ENCODE results near the gene RGL3. TPM values are rescaled to one million over a fixed set of nuclear protein-coding genes. Genes with fewer than 3 reads are reported as not detected.
A peak's percentile ranks its signal among the peaks of the same experiment; 100 is the strongest.

Gene RGL3
- total and polyA plus RNA-seq, 10 donors, result 5.1 to 57.7 (median 23.0) TPM

DNA sequence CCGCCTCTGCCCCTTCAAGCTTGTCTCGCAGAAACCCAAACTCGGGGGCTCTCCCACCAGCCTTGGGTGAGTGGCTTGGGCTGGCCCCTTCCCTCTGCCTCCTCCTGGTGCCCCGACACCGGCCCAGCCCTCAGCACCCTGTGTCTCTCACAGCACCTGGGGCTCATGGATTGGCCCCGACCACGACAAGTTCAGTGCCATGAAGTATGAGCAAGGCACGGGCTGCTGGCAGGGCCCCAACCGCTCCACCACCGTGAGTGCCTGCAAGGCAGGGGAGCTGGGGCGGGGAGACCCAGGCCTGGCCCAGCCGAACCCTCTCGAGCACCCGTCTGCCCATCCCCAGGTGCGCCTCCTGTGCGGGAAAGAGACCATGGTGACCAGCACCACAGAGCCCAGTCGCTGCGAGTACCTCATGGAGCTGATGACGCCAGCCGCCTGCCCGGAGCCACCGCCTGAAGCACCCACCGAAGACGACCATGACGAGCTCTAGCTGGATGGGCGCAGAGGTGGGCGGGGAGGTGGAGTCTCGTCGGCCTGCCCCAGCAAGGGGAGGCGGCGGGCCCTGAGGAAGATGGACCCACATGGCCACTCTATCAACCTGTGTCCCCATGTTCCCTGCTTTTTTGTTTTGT lies 29.9 kb upstream of the RGL3 start:
- no peak overlapping the region for H3K4me3 ChIP-seq
- whole genome bisulfite sequencing, 5 donors, result 94 to 96% (median 96%) methylated on average over 25 to 31 of the region's 31 CpGs
- H3K27ac ChIP-seq, result no peak overlapping the region
- peaks cover 0 to 11% (median 0%) of the 10 kb centered on the region in 7 donors for H3K27me3 ChIP-seq (replicated peaks in 1 of 7)
- H3K36me3 ChIP-seq, result peaks cover 4 to 71% (median 68%) of the 10 kb centered on the region in 6 donors
- peaks cover 0 to 20% (median 2%) of the 10 kb centered on the region in 6 donors for H3K4me1 ChIP-seq
- intact Hi-C loops (cut with DNase I; ENCODE audit: low total_unique reads), result no loop called here
- DNase-seq, result no peak
- no peaks in the 10 kb centered on the region for H3K9me3 ChIP-seq
- no peak for TF ChIP-seq POLR2A (IDR thresholded peaks at IDR 0.05)
- TF ChIP-seq, protein P1, sequence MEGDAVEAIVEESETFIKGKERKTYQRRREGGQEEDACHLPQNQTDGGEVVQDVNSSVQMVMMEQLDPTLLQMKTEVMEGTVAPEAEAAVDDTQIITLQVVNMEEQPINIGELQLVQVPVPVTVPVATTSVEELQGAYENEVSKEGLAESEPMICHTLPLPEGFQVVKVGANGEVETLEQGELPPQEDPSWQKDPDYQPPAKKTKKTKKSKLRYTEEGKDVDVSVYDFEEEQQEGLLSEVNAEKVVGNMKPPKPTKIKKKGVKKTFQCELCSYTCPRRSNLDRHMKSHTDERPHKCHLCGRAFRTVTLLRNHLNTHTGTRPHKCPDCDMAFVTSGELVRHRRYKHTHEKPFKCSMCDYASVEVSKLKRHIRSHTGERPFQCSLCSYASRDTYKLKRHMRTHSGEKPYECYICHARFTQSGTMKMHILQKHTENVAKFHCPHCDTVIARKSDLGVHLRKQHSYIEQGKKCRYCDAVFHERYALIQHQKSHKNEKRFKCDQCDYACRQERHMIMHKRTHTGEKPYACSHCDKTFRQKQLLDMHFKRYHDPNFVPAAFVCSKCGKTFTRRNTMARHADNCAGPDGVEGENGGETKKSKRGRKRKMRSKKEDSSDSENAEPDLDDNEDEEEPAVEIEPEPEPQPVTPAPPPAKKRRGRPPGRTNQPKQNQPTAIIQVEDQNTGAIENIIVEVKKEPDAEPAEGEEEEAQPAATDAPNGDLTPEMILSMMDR (IDR thresholded peaks at IDR 0.05 in 8 of 11, conservative IDR thresholded peaks at IDR 0.05 in 3 of 11), result no peak
- peak in 1 of 3 donors; percentile 51 for TF ChIP-seq POLR2AphosphoS5 (IDR thresholded peaks at IDR 0.05)

DNA sequence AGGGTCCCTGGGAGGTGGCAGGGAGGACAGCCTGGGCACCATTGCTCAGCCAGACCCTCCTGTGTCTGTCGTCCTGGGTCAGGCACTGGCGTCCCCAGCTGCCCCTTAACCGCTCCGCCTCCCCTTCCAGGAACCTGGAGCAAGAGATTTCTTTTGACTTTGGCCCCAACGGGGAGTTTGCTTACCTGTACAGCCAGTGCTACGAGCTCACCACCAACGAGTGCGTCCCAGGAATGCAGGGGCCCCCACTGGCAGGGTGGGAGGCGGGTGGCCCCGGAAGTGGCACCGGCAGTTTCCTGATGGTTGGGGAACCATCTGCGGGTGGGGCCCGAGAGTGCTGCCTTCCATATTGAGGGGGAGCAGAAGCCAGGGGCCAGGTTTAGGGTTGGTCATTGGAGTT lies 29.3 kb upstream of the RGL3 start:
- no peaks in the 10 kb centered on the region for H3K9me3 ChIP-seq
- no peak overlapping the region for H3K4me3 ChIP-seq
- peaks cover 4 to 78% (median 74%) of the 10 kb centered on the region in 6 donors for H3K36me3 ChIP-seq
- no peak for DNase-seq
- TF ChIP-seq POLR2A (IDR thresholded peaks at IDR 0.05) (no peak), POLR2AphosphoS5 (IDR thresholded peaks at IDR 0.05) (no peak)
- TF ChIP-seq, protein P1 (IDR thresholded peaks at IDR 0.05 in 8 of 11, conservative IDR thresholded peaks at IDR 0.05 in 3 of 11), result no peak
- intact Hi-C loops (cut with DNase I; ENCODE audit: low total_unique reads), result no loop called here
- no peak overlapping the region for H3K27ac ChIP-seq
- peaks cover 0 to 10% (median 0%) of the 10 kb centered on the region in 7 donors for H3K27me3 ChIP-seq (replicated peaks in 1 of 7)
- H3K4me1 ChIP-seq, result peaks cover 0 to 18% (median 0%) of the 10 kb centered on the region in 6 donors
- 87 to 92% (median 88%) methylated on average over 12 to 13 of the region's 13 CpGs for WGBS, 5 donors

DNA sequence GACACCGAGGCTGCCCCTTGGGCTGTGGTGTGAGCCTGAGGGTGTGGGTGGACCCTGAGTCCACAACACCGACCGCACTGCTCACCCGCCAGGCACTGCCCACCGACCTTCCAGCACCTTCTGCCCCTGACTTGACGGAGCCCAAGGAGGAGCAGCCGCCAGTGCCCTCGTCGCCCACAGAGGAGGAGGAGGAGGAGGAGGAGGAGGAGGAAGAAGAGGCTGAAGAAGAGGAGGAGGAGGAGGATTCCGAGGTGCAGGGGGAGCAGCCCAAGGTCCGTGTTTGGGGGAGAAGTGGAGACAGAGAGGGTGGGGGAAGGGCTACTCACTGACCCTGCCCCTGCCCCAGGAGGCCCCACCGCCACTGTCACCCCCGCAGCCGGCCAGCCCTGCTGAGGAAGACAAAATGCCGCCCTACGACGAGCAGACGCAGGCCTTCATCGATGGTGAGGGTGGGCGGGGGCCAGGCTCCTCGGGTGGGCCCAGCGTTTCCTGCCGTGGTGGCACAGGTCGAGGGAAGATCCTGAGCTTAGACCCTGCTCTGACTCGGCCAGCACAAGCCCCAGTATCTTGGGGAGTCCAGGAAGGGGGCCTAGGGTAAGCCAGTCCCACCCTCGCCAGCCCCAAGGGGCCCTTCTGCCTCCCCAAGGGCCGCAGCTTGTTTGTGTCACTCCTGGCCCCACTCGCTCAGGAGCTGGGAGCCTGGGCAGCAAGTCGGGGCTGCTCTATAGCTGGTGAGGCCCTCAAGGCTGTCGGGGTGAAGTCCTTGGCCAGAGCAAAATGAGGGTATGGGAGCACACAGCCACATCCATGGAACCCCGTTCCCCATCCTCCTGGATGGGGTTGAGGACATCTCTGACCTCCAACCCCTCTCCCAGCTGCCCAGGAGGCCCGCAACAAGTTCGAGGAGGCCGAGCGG lies 28.5 kb upstream of the RGL3 start:
- DNase-seq, result no peak
- peaks cover 4 to 86% (median 82%) of the 10 kb centered on the region in 6 donors for H3K36me3 ChIP-seq
- peaks cover 0 to 3% (median 0%) of the 10 kb centered on the region in 7 donors for H3K27me3 ChIP-seq (replicated peaks in 1 of 7)
- H3K9me3 ChIP-seq, result no peaks in the 10 kb centered on the region
- no peak overlapping the region for H3K4me3 ChIP-seq
- TF ChIP-seq POLR2AphosphoS5 (IDR thresholded peaks at IDR 0.05) (peak in 1 of 3 donors; percentile 52), POLR2A (IDR thresholded peaks at IDR 0.05) (no peak)
- TF ChIP-seq, protein P1 (IDR thresholded peaks at IDR 0.05 in 8 of 11, conservative IDR thresholded peaks at IDR 0.05 in 3 of 11), result peak in 1 of 11 experiments; percentile 12
- 88 to 97% (median 89%) methylated on average over 29 to 35 of the region's 35 CpGs for WGBS, 5 donors
- peak overlapping the region in 1 of 8 donors; percentile 7 for H3K27ac ChIP-seq
- peaks cover 0 to 18% (median 0%) of the 10 kb centered on the region in 6 donors for H3K4me1 ChIP-seq
- intact Hi-C loops (cut with DNase I; ENCODE audit: low total_unique reads), result no loop called here
